ENCODE measurements around the gene SMC4.

DNA sequence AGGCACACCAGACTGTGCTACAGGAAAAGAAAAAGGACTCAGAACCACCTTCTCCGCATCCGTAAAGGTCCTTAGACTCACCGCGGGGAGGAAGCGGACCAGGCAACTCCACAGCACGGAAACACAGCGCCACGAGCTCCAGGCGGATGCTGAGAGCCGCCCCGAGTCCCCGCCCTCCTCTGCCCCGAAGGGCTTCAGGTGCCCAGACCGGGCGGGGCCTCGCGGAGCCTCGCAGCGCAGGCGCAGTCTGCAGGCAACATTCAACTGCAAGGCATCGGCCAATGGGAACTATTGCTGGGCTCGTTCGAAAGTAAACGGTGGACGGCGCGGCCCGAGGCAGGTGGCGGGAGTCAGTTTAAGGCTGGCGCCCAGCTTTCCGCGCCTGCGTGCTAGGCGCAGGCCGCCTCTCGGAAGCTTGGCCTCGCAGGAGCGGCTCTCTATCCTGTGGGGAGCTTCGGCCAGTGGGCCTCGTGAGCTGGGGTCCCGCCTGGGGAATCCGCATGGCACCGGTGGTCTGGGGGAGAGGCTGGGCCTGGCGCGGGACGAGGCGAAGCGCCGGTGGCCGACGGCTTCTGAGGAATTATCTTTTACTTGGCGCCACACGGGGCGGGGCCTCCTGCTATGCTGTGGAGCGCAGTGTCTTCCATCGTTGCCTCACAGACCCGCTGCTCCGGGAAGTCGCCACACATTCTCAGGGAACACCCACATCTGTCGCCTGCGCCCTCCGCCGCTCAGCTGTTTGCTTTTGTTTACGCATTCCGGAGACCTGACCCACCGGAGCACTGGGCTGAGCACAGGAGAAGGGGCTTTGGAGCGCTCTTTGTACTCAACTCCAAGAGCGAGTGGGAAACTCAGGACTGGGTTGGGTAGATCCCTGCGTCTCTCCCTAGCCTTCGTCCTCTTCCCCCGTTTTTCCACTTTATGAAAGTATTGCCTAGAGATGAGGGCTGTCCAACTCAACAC, 50.5 kb downstream of the SMC4 start, which contains the start of gene TRIM59:
- TF ChIP-seq EZH2 (IDR thresholded peaks at IDR 0.05; ENCODE audit: borderline replicate concordance, low read depth, low read length, severe bottlenecking) = no peak
- TF ChIP-seq, protein P1, sequence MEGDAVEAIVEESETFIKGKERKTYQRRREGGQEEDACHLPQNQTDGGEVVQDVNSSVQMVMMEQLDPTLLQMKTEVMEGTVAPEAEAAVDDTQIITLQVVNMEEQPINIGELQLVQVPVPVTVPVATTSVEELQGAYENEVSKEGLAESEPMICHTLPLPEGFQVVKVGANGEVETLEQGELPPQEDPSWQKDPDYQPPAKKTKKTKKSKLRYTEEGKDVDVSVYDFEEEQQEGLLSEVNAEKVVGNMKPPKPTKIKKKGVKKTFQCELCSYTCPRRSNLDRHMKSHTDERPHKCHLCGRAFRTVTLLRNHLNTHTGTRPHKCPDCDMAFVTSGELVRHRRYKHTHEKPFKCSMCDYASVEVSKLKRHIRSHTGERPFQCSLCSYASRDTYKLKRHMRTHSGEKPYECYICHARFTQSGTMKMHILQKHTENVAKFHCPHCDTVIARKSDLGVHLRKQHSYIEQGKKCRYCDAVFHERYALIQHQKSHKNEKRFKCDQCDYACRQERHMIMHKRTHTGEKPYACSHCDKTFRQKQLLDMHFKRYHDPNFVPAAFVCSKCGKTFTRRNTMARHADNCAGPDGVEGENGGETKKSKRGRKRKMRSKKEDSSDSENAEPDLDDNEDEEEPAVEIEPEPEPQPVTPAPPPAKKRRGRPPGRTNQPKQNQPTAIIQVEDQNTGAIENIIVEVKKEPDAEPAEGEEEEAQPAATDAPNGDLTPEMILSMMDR (IDR thresholded peaks at IDR 0.05; ENCODE audit: borderline replicate concordance, extremely low read depth, low read length, poor library complexity, severe bottlenecking) = no peak

Data from DND-41 (cell line).